ENCODE data around the gene MMP8. TPM values are rescaled to one million over a fixed set of nuclear protein-coding genes. Genes with fewer than 3 reads are reported as not detected.

Gene MMP8
- total RNA-seq, 1 experiment from 2014 or later: not detected

GRCh38 chr11:102703826-102704493, 20.8 kb downstream of the MMP8 start:
- Histone ChIP-seq H3K4me1 (ENCODE audit: insufficient read depth, low read length) (no peaks in the 10 kb centered on the region), H3K9me2 (replicated peaks; ENCODE audit: low read length) (no peaks in the 10 kb centered on the region), H3K79me2 (ENCODE audit: low read length) (no peaks in the 10 kb centered on the region), H3K4me3 (ENCODE audit: low read length) (no peak overlapping the region), H3K9me3 (ENCODE audit: low read length) (no peaks in the 10 kb centered on the region), H3K9ac (ENCODE audit: low read length) (no peak overlapping the region), H4K20me1 (ENCODE audit: low read length) (no peaks in the 10 kb centered on the region), H3K27ac (ENCODE audit: low read length) (no peak overlapping the region), H3F3A (ENCODE audit: low read length, unreplicated experiment) (no peaks in the 10 kb centered on the region), H3K4me2 (ENCODE audit: low read length) (no peak overlapping the region), H3K36me3 (ENCODE audit: low read depth, low read length) (no peaks in the 10 kb centered on the region), H3K27me3 (ENCODE audit: low read length) (peaks cover 11% of the 10 kb centered on the region; the same call in 1 of the 2 replicates), H2AFZ (ENCODE audit: low read length) (no peak overlapping the region)
- no peak for TF ChIP-seq CTCF (conservative IDR thresholded peaks at IDR 0.05; ENCODE audit: low read depth, low read length)
- no peak for TF ChIP-seq EZH2phosphoT487 (IDR thresholded peaks at IDR 0.05; ENCODE audit: borderline replicate concordance, low read length)
- no peak for TF ChIP-seq EZH2 (IDR thresholded peaks at IDR 0.05; ENCODE audit: low read length, unreplicated experiment)
- no TSS peak for BruUV-seq (replicated peaks)
- ChIA-PET POLR2A (ENCODE audit: unreplicated experiment) (no interaction called here), CTCF (no interaction called here)
- intact Hi-C loops (cut with micrococcal nuclease): no loop called here
- ATAC-seq: no peak
- DNase-seq: no peak

GRCh38 chr11:102695201-102695600, 29.6 kb downstream of the MMP8 start:
- intact Hi-C loops (cut with micrococcal nuclease): no loop called here
- Histone ChIP-seq H4K20me1 (ENCODE audit: low read length) (no peaks in the 10 kb centered on the region), H3F3A (ENCODE audit: low read length, unreplicated experiment) (no peaks in the 10 kb centered on the region), H3K9me3 (ENCODE audit: low read length) (no peaks in the 10 kb centered on the region), H3K4me2 (ENCODE audit: low read length) (no peak overlapping the region), H3K27me3 (ENCODE audit: low read length) (peaks cover 36% of the 10 kb centered on the region), H3K36me3 (ENCODE audit: low read depth, low read length) (no peaks in the 10 kb centered on the region), H2AFZ (ENCODE audit: low read length) (no peak overlapping the region), H3K27ac (ENCODE audit: low read length) (no peak overlapping the region), H3K4me3 (ENCODE audit: low read length) (no peak overlapping the region), H3K79me2 (ENCODE audit: low read length) (no peaks in the 10 kb centered on the region), H3K4me1 (ENCODE audit: insufficient read depth, low read length) (no peaks in the 10 kb centered on the region), H3K9ac (ENCODE audit: low read length) (no peak overlapping the region), H3K9me2 (replicated peaks; ENCODE audit: low read length) (no peaks in the 10 kb centered on the region)
- ChIA-PET CTCF (no interaction called here), POLR2A (ENCODE audit: unreplicated experiment) (no interaction called here)
- TF ChIP-seq EZH2 (IDR thresholded peaks at IDR 0.05; ENCODE audit: low read length, unreplicated experiment) (no peak), EZH2phosphoT487 (IDR thresholded peaks at IDR 0.05; ENCODE audit: borderline replicate concordance, low read length) (no peak)
- no TSS peak for BruUV-seq (replicated peaks)
- no peak for DNase-seq
- no peak for ATAC-seq

GRCh38 chr11:102685754-102686153, 39.0 kb downstream of the MMP8 start:
- Histone ChIP-seq H3K27me3 (ENCODE audit: low read length) (peaks cover under 1% of the 10 kb centered on the region; the same call in 1 of the 2 replicates), H3F3A (ENCODE audit: low read length, unreplicated experiment) (no peaks in the 10 kb centered on the region), H2AFZ (ENCODE audit: low read length) (no peak overlapping the region), H3K4me1 (ENCODE audit: insufficient read depth, low read length) (no peaks in the 10 kb centered on the region), H3K4me3 (ENCODE audit: low read length) (no peak overlapping the region), H3K79me2 (ENCODE audit: low read length) (no peaks in the 10 kb centered on the region), H3K9me2 (replicated peaks; ENCODE audit: low read length) (no peaks in the 10 kb centered on the region), H3K9me3 (ENCODE audit: low read length) (no peaks in the 10 kb centered on the region), H4K20me1 (ENCODE audit: low read length) (no peaks in the 10 kb centered on the region), H3K27ac (ENCODE audit: low read length) (no peak overlapping the region), H3K4me2 (ENCODE audit: low read length) (no peak overlapping the region), H3K36me3 (ENCODE audit: low read depth, low read length) (no peaks in the 10 kb centered on the region), H3K9ac (ENCODE audit: low read length) (no peak overlapping the region)
- ChIA-PET POLR2A (ENCODE audit: unreplicated experiment) (no interaction called here), CTCF (no interaction called here)
- intact Hi-C loops (cut with micrococcal nuclease): no loop called here
- TF ChIP-seq EZH2phosphoT487 (IDR thresholded peaks at IDR 0.05; ENCODE audit: borderline replicate concordance, low read length) (no peak), EZH2 (IDR thresholded peaks at IDR 0.05; ENCODE audit: low read length, unreplicated experiment) (no peak)
- ATAC-seq (no peak), DNase-seq (no peak)
- no TSS peak for BruUV-seq (replicated peaks)

Data from PC-3 (cell line).